ENCODE data around the gene RUFY1.

- TF ChIP-seq EZH2 (IDR thresholded peaks at IDR 0.05) (no peak), POLR2AphosphoS5 (IDR thresholded peaks at IDR 0.05; ENCODE audit: borderline replicate concordance, low read depth, low read length) (no peak; the same call in 1 of the 2 replicates), FOXP2 (optimal IDR thresholded peaks at IDR 0.05; ENCODE audit: control extremely low read depth, extremely low read length, insufficient read depth) (no peak)
Observed at GRCh38 chr5:179618923-179619554, 68.7 kb downstream of the RUFY1 start.

Data from SK-N-MC (cell line).